Ureter (tissue), 1 donor: Measurements from ENCODE around the gene SPACA5. TPM values are rescaled to one million over a fixed set of nuclear protein-coding genes. Genes with fewer than 3 reads are reported as not detected.
"Not testable (repeated sequence)": the region's sequence is repeated elsewhere in the genome, so short reads cannot be mapped to it uniquely, and the experiment has no call there.

Experiments used
- DNase-seq: peaks from one replicate; pipeline ENCODE4 v3.0.0-alpha.2; 2020; ENCODE audit warnings: low spot score
- total RNA-seq: library from RNA; stranded (reverse); gene quantifications from one replicate; pipeline ENCODE4 v1.2.4, GENCODE V29; 2023
- donor health status: DM: yes; HTN: yes; CAD: no.

SPACA5 gene
- not detected for total RNA-seq

DNA sequence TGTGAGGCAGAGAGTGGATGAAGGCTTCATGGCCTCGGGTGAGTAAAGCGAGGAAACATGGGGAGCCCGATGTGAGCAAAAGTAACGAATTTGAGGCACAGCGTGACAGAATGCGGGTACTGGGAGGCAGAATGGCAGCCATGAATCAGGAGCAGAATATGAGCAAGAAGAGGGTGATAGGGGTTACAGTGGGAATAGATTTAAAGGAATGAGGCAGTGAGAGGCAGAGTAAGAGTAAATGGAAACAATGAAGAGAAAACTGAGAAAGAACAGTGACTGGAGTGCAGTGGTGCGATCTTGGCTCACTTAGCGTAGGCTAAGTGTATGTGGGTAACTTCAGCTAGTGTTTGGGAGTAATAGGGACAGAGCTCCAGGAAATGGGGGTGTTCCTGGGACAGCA is at the start of gene SPACA5:
TSS of gene SPACA5 (plus strand) at position 301 of the 400 bp plus-strand sequence. CDS start 815 bp downstream, outside the sequence.
- not testable (repeated sequence) for DNase-seq

DNA sequence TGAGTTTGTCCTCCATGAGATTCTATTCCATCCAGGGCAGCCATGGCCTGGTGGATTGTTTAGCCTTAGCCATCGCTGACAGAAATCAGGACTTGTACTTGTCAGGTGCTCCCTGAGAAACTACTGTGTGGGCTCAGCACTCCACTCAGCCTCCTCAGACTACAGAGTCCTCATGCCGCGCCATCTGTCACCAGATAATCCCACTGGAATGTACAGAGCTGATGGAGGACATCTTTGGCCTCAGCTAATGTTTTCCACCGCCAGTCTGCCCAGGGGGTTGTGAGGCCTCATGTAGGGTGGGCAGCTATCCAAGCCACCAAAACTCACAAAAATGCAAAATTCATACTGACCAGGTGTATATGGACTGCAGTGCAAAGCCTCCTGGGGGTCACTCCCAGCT is 48.6 kb upstream of the SPACA5 start:
- DNase-seq: not testable (repeated sequence)

DNA sequence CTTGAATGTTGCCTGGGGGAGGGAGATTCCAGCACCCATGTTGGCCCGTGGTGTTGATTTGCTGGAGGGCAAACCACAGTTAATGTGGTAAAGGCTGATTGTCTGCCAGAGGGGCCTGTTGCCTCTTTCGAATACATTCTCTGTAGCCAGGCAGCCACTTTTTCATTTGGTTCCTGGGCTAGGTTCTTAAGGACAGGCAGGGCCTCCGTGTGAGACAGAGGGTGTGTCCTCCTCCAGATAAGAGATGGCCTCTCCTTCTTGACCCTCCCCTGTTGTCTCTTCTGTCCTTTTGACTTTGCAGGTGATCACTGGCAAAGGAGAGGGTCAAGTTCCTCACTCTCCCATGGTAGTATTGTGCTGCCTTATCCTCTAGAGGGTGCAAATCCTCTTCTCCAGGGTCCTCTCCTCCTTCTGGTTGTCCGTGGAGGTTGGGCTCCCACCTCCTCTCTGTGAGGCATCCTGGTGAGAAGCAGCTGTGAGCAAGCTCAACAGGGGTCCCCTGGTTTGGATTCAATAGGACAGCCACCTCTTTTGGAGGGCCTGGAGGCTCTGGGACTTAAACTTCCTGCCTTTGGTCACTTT is 47.9 kb upstream of the SPACA5 start:
- no peak for DNase-seq

DNA sequence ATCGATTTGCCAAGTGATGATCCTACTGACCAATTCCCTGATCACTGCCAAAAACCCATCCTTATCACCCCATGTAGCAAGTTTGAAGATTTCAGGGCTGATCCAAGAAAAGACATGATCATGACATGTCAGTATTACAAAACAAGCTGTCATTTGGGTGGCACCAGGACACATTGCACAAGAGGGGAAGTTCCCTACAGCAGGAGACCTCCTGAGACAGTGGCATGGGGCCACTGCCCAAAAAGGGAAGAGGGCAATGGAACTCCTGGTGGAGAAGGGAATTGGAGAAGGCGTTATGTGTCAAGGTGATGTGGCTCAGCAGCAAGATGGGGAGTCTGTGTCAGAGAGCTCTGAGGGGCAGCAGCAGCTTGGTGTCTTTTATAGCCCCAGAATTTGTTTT is 46.4 kb upstream of the SPACA5 start:
- no peak for DNase-seq

DNA sequence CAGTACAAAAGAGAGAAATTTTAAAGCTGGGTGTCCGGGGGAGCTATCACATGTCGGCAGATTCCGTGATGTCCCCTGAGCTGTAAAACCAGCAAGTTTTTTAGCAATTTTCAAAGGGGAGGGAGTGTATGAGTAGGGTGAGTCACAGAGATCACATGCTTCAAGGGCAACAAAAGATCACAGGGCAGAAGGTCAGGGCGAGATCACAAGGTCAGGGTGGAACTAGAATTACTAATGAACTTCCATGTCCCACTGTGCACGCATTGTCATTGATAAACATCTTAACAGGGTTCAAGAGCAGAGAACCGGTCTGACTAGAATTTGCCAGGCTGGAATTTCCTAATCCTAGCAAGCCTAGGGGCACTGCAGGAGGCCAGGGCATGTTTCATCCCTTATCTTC is 45.0 kb upstream of the SPACA5 start:
- not testable (repeated sequence) for DNase-seq

DNA sequence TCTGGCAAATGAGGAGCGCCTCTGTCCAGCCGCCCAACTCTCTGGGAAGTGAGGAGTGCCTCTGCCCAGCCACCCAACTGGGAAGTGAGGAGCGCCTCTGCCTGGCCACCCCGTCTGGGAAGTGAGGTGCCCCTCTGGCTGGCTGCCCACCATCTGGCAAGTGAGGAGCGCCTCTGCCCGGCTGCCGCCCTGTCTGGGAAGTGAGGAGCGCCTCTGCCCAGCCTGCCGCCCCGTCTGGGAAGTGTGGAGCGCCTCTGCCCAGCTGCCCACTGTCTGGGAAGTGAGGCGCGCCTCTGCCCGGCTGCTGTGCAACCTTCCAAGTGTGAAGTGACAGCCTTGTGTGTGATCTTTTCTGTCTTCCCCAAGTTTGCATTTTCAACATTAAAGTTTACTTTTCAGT is 41.3 kb upstream of the SPACA5 start:
- not testable (repeated sequence) for DNase-seq

DNA sequence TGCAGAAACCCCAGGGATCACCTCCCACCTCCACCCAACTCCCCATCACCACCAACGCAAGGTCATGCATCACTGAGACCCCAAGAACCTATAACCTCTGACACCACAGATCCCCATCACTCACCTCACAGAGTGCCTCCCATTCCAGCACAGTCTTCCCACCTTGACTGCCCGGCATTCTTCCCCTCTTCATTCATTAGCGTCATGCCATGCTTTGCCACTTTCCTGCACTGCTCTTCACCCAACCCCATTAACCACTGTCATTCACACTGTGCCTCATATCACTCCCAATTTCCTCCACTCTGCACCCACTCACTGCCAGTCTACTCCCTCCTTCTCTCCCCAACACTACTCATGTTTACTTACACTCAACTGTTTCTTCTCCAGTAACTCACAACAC is 33.6 kb upstream of the SPACA5 start:
- DNase-seq: no peak

DNA sequence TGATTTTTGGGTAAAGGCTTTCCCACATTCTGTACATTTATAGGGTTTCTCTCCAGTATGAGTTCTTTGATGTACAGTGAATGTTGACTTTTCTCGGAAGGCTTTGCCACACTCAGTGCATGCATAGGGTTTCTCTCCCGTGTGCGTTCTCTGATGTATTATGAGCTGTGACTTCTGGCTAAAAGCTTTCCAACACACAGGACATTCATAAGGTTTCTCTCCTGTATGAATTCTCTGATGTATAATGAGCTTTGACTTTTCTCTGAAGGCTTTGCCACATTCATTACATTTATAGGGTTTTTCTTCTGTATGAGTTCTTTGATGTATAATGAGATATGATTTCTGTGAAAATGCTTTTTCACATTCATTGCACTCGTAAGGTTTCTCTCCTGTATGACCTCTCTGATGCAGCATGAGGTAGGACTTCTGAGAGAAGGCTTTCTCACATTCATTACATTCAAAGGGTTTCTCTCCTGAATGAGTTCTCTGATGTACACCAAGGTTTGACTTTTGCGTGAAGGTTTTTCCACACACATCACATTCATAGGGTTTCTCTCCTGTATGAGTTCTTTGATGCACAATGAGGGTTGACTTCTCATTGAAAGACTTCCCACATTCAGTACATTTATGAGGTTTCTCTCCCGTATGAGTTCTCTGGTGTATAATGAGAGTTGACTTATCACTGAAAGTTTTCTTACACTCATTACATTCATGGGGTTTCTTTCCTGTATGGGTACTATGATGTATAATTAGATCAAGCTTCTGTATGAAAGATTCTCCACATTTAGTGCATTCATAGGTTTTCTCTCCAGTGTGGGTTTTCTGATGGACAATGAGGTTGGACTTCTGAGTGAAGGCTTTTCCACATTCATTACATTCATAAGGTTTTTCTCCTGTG is 30.3 kb upstream of the SPACA5 start:
- no peak for DNase-seq

DNA sequence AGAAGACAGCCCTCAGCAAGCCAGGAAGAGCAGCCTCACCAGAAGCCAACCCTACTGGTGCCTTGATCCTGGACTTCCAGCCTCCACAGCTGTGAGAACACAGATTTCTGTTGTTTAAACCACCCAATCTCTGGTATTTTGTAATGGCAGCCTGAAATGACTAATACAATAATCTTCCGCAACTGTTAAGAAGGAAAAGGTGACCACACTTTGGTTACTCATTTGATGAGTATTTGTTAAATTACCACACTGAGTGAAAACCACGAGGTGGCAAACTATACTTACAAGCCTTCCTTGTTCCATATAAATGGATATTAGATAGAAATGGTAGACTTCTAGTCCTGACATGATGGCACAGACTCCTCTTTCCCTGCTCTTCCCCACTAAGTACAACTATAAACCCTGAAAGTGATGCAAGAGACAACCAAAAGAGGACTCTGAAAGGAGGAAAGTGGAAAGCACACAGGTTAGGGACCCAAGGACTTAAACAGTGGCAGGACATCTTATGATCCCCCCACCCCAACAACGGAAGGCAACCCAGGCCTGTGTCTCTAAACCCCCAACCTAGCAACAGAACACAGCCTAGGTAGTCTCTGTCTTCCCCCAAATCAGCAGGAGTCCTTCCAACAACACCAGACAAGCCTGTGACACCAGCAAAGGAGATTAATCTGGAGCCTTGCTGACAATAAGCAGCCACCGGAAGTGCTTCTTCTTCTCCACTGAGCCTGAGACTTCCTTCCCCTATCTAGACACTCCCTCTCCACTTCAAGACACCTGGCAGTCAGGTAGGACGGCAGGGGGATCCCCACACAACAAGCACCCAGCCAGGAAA is 15.3 kb upstream of the SPACA5 start:
- DNase-seq: no peak

DNA sequence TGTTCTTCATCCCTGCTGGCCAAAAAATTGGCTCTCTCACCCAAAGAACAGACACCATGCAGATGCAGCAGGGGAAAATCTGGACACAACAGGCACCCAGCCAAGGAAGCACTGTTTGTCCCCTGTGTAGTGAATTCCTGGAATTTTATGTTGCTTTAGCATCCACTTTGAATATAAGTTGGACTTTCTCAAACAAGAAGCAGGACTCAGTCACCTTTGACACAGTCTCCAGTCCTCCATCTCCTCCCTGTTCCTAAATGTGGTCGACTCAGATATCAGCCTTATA is 14.8 kb upstream of the SPACA5 start:
- DNase-seq: no peak

DNA sequence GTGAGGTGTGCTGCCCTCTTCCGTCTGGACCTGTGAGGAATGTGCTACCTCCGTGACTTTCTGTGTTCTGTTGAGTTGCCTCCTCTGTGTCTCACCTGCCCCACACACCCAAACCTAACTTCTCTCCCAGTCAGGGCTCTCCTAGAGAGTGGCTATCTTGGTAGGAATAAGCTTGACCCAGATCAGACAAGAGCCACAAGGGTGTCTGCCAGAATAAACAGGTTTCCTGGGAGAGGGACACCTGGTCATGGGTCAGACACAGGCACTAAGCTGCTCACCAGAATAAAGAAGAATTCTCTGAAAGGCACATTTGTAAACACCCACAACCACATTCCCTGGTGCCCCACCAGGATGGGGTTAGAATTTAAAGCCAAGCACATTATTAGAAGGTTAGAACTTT is 14.1 kb upstream of the SPACA5 start:
- DNase-seq: no peak

DNA sequence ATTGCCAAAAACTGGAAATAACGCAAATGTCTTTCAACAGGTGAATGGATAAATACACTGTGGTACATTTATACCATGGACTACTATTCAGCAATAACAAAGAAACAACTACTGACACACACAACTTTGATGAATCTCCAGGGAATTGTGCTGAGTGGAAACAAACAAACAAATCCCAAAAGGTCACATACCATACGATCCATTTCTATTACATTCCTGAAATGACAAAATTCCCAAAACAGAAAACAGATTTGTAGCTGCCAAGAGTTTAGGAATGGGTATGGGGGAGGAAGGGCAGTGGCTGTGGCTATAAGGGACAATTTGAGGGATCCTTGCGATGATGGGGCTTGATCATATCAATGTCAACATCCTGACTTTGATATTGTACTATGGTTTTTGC is 5.5 kb upstream of the SPACA5 start:
- DNase-seq: no peak

DNA sequence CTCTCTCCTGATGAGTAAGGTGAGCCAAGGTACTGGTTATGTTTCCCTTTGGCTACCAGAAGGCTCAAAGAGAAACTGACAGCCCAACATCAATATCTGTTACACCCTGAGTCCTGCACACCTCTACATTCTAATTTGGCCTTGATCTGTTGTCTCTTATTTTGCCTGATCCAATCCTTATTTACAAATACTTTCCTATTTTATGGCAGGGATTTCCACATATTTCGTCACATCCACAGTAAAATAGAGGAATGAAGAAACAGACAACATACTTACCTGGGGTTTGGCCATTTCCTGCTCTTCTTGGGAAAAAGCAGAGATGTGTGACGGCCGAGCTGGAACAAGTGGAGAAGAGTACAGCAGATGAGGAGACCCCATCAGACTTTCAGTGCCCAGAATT is 4.5 kb upstream of the SPACA5 start:
- no peak for DNase-seq

DNA sequence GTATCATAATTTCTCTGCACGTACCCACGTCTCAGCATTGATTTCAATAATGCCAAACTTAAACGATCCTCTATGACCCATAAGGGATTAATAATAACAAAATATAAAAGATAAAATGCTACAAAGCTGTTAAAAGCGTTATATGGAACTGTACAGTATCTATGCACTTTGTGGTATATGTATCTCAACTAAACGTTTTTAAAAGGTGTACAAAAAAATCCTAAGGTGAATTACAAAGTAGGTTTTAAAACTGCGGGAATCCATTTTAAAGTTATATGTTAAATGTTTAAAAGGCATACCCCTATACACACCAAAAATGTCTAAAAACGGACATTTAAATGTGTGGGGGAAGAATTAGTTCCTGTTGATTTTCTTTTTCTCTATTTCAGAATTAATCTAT is 3.9 kb upstream of the SPACA5 start:
- DNase-seq: no peak

DNA sequence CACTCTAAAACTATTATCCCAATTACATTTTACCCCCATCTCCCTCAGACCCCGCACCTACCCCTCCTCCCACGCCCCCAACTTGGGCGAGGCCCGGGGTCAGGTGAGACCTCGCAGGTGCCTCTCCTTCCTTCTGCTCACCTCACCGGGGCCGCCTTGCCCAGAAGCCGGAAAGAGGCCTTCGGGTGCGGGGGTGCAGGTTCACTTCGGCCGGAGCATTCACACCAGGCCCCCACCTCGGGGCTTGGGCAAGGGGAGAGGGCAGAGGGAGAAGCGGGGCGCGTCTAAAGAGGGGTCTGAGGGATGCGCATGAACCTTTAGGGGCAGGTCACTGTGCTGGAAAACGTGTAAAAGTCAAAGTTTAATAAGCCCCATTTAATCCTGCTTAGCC is 3.4 kb upstream of the SPACA5 start:
- no peak for DNase-seq

DNA sequence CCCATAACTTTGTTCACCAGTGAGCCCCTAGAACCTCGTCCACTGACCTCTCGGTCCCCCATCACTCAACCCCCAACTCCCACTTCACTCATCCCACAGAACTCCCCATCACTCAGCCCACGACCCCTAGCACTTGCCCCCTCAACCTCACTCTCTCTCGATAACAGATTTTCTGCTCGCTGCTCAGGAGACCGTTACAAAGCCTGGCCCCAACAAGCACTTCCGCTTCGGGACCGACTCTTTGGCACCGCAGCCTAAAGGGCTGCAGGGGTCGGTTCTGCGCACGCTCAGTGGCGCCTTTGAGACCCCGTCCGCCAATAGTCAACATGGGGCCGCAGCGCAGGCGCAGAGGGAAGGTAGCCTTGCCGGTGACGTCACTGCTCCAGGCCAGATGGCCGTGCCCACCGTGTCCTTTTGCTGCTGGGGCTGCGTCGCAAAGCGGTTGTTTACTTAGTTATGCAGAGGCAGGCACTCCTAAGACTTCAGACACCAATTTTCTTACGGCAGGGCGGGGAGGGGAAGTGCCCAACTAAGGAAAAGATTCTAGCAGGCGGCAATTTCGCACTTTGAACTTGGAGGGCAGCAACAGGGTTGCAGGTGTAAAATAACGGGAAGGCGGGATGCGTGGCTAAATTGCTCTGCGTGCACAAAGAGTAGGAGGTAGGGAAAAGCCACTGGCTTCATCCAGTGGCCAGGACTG is 2.9 kb upstream of the SPACA5 start, which contains the start of gene ZNF182:
TSS of gene ZNF182 (minus strand) at position 232 of the 700 bp plus-strand sequence. CDS start 1,380 bp downstream, outside the sequence.
- peak; percentile 91 for DNase-seq

DNA sequence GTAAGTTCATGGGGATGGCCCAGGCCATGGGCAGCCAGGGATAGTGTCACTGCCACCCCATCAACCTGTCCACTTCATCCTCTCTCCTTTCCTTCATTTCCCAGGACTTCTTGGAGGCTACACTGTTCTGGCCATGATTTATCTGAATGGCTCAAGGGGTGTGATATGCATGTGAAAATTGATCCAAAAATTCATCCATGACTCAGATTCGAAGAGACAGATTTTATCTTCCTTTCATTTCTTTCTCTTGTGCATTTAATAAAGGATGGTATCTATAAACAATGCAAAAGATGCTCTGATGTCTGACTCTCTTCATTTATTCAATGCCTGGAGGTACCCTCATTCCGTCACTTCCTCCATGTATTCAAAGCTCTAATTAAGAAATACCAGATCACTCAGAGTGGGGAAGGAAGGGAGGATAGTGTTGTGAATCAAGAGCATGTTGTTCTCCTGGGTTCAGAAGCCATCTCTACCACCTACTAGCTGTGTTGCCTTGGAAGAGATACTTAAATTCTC is 2.7 kb downstream of the SPACA5 start:
- not testable (repeated sequence) for DNase-seq

DNA sequence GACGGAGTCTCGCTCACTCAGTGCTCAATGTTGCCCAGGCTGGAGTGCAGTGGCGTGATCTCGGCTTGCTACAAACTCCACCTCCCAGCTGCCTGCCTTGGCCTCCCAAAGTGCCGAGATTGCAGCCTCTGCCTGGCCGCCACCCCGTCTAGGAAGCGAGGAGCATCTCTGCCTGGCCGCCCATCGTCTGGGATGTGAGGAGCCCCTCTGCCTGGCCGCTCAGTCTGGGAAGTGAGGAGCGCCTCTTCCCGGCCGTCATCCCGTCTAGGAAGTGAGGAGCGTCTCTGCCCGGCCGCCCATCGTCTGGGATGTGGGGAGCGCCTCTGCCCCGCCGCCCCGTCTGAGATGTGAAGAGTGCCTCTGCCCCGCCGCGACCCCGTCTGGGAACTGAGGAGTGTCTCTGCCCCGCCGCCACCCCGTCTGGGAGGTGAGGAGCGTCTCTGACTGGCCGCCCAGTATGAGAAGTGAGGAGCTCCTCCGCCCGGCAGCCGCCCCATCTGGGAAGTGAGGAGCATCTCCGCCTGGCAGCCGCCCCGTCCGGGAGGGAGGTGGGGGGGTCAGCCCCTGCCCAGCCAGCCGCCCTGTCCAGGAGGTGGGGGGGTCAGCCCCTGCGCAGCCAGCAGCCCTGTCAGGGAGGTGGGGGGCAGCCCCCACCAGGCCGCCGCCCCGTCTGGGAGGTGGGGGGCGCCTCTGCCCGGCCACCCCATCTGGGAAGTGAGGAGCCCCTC is 10.0 kb downstream of the SPACA5 start:
- DNase-seq: not testable (repeated sequence)

DNA sequence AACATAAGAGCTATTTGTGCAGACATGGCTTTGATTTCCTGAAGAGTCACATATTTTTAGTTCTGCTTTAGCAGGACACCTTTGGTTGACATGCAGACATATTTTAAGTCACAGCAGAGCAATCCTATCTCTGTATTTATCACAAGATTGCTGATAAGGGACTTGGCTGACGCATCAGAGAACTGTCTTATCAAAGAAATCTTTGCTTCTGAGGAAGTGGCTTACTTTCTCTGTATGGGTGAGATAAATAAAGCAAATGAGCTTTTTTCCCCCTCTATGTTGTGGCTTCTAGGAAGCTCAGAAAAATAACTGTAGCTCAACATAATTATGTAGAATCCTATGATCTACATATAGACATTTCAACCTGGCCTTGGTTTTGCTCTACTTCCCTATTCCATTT is 13.1 kb downstream of the SPACA5 start:
- DNase-seq: not testable (repeated sequence)

DNA sequence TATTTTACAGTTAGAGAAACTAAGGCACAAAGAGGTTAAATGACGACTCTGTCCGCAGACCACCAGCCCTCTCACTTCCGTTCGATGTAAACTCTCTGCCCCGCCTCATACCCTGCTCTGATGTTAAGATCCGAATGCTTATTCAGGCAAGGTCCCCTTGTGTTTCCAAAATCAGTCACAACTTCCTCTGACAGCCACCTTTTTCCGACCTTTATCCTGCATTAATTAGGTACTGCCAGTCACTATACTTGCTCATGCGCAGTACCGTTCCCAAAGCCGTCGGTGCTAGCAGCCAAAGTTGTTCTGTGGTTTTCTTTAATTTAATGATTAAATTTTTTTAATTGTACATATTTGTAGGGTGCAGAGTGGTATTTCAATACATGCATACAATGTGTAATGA is 13.7 kb downstream of the SPACA5 start:
- not testable (repeated sequence) for DNase-seq
